GM21619 (cell line): ENCODE results near the gene S100B.

Source experiments
- ATAC-seq: cut with Tn5 transposase; IDR thresholded peaks from one replicate; pipeline ENCODE4 v1.9.1; 2021; ENCODE audit not compliant: unreplicated experiment

Gene S100B

DNA sequence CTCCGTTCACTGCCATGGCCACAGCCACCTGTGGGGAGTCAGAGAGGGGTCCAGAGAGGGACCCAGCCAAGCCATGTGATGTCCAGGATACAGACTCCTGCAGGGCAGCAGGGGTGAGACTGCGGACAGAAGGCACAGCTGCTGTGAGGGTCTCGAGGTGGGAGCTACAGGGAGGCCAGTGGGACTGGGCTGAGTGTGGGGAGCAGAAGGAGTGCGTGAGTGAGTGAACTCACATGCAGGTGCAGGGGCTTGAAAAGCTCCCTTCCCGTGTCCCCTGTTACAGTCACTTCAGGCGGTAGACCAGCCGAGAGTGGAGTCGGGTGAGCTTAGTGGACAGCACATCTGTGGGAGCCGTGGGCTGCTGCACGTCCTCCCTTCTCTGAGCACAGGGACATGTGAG lies 42.4 kb downstream of the S100B start:
- no peak for ATAC-seq

- ATAC-seq = no peak
Measured at GRCh38 chr21:46561445-46562090, 43.3 kb downstream of the S100B start.

- no peak for ATAC-seq
Measured at GRCh38 chr21:46560568-46561444, 44.1 kb downstream of the S100B start.

GRCh38 chr21:46559291-46559983 lies 45.4 kb downstream of the S100B start:
- ATAC-seq = no peak

DNA sequence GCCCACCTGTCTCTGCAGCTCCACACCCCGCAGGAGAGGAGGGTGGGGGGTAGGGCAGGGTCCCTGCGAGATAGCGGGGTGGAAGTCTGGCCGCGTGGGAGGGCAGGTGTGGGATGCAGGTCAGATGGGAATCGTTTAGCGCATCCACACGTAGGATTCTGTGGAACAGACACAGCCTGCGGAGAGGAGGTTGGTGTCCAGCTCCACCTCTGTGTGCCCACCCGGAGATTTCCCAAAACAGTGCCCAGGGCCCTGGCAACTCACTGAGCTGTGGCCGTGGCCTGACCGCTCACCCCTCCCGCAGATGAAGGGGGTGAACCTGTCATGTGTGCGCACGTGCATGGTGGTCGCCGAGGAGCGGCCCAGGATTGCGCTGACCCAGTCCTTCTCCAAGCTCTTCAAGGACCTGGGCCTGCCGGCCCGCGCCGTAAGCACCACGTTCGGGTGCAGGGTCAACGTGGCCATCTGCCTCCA lies 46.9 kb downstream of the S100B start:
- ATAC-seq = no peak

DNA sequence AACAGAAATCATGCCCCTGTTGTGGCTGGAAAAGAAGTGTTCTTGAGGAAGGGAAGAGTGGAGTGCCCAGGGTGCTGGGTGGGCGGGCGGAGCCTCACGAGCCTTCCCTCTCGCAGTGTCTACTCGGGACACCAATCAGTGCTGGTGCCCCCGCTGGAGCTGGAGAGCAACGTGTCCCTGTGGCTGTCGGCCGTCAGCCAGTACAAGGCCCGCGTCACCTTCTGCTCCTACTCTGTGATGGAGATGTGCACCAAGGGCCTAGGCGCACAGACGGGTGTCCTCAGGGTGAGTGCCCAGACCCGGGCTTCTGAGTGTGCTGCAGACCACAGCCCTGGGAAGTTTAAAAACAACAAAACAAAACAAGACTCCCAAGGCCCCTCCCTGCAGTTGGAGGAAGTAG lies 47.4 kb downstream of the S100B start:
- no peak for ATAC-seq

DNA sequence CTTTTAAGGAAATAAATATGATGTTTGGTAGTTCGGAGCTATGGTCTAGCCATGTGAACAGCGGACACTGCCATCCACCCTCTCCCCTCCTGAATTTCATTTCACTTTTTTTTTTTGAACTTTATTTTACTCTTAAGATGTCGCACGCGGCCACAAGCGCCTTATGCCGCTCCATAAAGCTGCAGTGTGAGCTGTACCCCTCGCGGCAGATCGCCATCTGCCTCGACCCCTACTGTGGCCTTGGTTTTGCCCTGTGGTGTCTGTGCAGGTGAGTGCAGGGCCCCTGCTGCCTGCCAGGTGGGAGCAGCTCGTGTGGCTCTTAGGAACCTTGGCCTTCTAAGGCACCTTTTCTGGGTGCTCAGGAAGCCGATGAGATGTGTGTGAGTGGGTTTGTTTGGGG lies 48.1 kb downstream of the S100B start:
- no peak for ATAC-seq

- ATAC-seq = no peak
Measured at GRCh38 chr21:46555678-46556077, 49.2 kb downstream of the S100B start.

- ATAC-seq = no peak
Measured at GRCh38 chr21:46555225-46555617, 49.7 kb downstream of the S100B start.

- no peak for ATAC-seq
Measured at GRCh38 chr21:46554431-46555224, 50.3 kb downstream of the S100B start.

DNA sequence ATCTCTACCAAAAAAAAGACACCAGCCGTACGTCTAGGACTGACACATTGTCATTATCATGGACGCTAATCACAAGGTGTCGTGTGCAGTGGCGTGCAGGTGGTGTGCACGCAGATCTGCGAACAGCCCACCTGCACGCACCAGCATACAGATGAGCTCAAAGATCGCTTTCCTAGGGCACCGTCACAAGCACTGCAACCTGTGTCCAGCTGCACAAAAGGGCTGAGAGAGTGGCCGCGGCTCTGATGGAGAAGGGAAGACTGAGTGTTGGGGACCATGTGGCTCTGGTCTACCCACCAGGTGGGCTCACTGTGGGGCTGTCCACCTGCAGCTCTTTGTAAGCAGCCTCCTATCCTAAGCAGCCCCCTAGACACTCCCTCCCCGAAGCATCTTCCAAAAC lies 50.9 kb downstream of the S100B start:
- no peak for ATAC-seq

- ATAC-seq = no peak
Measured at GRCh38 chr21:46552865-46553379, 52.0 kb downstream of the S100B start.

- ATAC-seq = no peak
Measured at GRCh38 chr21:46552274-46552673, 52.6 kb downstream of the S100B start.

DNA sequence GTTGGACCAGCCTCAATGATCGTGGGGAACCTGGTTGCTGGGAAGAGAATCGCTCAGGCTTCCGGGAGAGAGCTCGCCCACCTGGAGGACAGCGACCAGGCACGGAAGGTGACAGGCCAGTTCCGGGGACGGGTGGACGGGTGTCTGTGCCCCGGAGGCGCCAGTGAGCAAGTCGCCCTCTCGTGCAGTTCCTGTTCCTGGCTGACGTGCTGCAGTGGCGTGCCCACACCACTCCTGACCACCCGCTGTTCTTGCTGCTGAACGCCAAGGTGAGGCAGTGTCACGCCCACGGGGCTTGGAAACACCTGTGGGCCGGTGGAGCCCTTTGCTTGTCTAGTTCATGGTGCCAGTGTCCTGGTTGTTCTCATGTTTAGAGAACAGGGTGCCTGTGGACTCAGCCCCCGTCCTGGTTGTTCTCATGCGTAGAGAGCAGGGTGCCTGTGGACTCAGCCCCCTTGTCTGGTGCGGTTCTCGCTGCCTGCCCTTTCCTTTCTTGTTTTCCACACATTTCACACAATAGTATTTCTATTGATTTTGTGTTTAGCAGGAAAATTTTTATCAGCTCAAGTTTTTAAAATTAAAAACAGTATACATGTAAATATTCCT lies 53.1 kb downstream of the S100B start:
- ATAC-seq = no peak

GRCh38 chr21:46550116-46550941 lies 54.6 kb downstream of the S100B start:
- no peak for ATAC-seq

DNA sequence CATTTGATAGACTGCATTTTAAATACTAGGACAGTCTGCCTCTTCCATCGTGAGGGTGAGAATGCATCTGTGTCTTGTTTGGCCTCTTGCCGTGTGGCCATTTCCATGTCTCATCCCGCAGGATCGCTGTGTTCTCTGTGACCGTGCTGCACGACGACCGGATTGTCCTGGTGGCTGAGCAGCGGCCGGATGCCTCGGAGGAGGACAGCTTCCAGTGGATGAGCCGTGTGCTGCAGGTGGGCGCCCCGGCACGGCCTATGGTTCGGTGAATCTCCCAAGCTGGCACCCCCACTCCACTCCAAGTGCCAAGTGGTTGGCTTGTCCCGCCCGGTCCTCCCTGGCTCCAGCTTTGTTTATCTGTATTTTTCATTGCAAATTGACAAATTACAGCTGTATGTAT lies 55.2 kb downstream of the S100B start:
- ATAC-seq = no peak
